PC-3 (cell line): ENCODE data around the gene KCNA4. TPM values are rescaled to one million over a fixed set of nuclear protein-coding genes. Genes with fewer than 3 reads are reported as not detected.

Experiments
- ATAC-seq: fragments of 200-7000 bp; cut with Tn5 transposase; 2 replicates; pipeline ENCODE4 v1.9.1; 2020; ENCODE audit warnings: mild to moderate bottlenecking, moderate library complexity
- BruUV-seq: library from RNA; stranded (reverse); fragments of 400-500 nt; replicated peaks from 2 replicates; lab custom pipeline; 2021; lab: Mats Ljungman, UMichigan
- CTCF ChIA-PET: fragments of 300-600 bp; sonication (Branson Sonifier 250); formaldehyde crosslinking; loops from one replicate; lab custom pipeline; 2022; ENCODE audit warnings: antibody characterized with exemption; lab: Charles Lee
- POLR2A ChIA-PET: fragments of 300-600 bp; sonication (Branson Sonifier 250); formaldehyde crosslinking; loops from one replicate; lab custom pipeline; 2022; ENCODE audit warnings: antibody characterized with exemption; ENCODE audit not compliant: unreplicated experiment; lab: Charles Lee
- DNase-seq: peaks from one replicate; pipeline ENCODE4 v3.0.0-alpha.2; 2015
- H2AFZ ChIP-seq: fragments of 300-600 bp; sonication (generic); 2 replicates; pipeline ENCODE4 v1.6.0; 2016; ENCODE audit warnings: antibody characterized with exemption, low read length
- H3F3A ChIP-seq: fragments of 300-600 bp; sonication (generic); one replicate; pipeline ENCODE4 v1.6.0; 2017; ENCODE audit warnings: antibody characterized with exemption, low read length, control low read depth, mild to moderate bottlenecking; ENCODE audit not compliant: unreplicated experiment
- H3K27ac ChIP-seq: fragments of 300-600 bp; sonication (generic); 2 replicates; pipeline ENCODE4 v1.5.1; 2016; ENCODE audit warnings: mild to moderate bottlenecking, low read length
- H3K27me3 ChIP-seq: fragments of 300-600 bp; sonication (generic); 2 replicates; pipeline ENCODE4 v1.6.1; 2016; ENCODE audit warnings: low read length, mixed read lengths
- H3K36me3 ChIP-seq: fragments of 300-600 bp; sonication (generic); 2 replicates; pipeline ENCODE4 v1.6.1; 2016; ENCODE audit warnings: low read depth, mixed run types, low read length, mixed read lengths
- H3K4me1 ChIP-seq: fragments of 300-600 bp; sonication (generic); 2 replicates; pipeline ENCODE4 v1.5.1; 2016; ENCODE audit warnings: low read length; ENCODE audit not compliant: insufficient read depth
- H3K4me2 ChIP-seq: fragments of 300-600 bp; sonication (generic); 2 replicates; pipeline ENCODE4 v1.6.0; 2016; ENCODE audit warnings: low read length
- H3K4me3 ChIP-seq: fragments of 300-600 bp; sonication (generic); 2 replicates; pipeline ENCODE4 v1.5.1; 2016; ENCODE audit warnings: mild to moderate bottlenecking, low read length, mixed read lengths
- H3K79me2 ChIP-seq: fragments of 300-600 bp; sonication (generic); 2 replicates; pipeline ENCODE4 v1.6.1; 2017; ENCODE audit warnings: low read length, mixed read lengths
- H3K9ac ChIP-seq: fragments of 300-600 bp; sonication (generic); 2 replicates; pipeline ENCODE4 v1.6.0; 2016; ENCODE audit warnings: mild to moderate bottlenecking, low read length
- H3K9me2 ChIP-seq: fragments of 300-600 bp; sonication (generic); replicated peaks from 2 replicates; pipeline ENCODE4 v1.6.1; 2016; ENCODE audit warnings: mixed run types, low read length, mixed read lengths
- H3K9me3 ChIP-seq: fragments of 300-600 bp; sonication (generic); 2 replicates; pipeline ENCODE4 v1.6.1; 2016; ENCODE audit warnings: low read length, mixed read lengths
- H4K20me1 ChIP-seq: fragments of 300-600 bp; sonication (generic); 2 replicates; pipeline ENCODE4 v1.6.1; 2016; ENCODE audit warnings: low read length, mixed read lengths
- EZH2 ChIP-seq: fragments of 300-600 bp; sonication (generic); IDR thresholded peaks from one replicate; pipeline ENCODE4 v1.6.1; 2017; ENCODE audit warnings: antibody characterized with exemption, mild to moderate bottlenecking, low read length; ENCODE audit not compliant: unreplicated experiment
- EZH2phosphoT487 ChIP-seq: fragments of 300-600 bp; sonication (generic); IDR thresholded peaks from 2 replicates; pipeline ENCODE4 v1.6.1; 2018; ENCODE audit warnings: mild to moderate bottlenecking, antibody characterized with exemption, low read length, borderline replicate concordance
- intact Hi-C: fragments of 100-400 bp; cut with micrococcal nuclease; formaldehyde crosslinking; loops from 2 replicates; pipeline ENCODE4 v1.9.0; 2023
- total RNA-seq: library from RNA; depleted of rRNA; stranded (reverse); fragments of >200 nt; gene quantifications from 2 replicates; pipeline ENCODE4 v1.2.3, GENCODE V29; 2014
- TF ChIP-seq, protein P1 (sequence below): fragments of 300-600 bp; sonication (generic); conservative IDR thresholded peaks from 2 replicates; pipeline ENCODE4 v1.5.1; 2017; ENCODE audit warnings: antibody characterized with exemption, low read depth, mild to moderate bottlenecking, low read length

Gene KCNA4
- total RNA-seq, 1 experiment from 2014 or later, result not detected

DNA sequence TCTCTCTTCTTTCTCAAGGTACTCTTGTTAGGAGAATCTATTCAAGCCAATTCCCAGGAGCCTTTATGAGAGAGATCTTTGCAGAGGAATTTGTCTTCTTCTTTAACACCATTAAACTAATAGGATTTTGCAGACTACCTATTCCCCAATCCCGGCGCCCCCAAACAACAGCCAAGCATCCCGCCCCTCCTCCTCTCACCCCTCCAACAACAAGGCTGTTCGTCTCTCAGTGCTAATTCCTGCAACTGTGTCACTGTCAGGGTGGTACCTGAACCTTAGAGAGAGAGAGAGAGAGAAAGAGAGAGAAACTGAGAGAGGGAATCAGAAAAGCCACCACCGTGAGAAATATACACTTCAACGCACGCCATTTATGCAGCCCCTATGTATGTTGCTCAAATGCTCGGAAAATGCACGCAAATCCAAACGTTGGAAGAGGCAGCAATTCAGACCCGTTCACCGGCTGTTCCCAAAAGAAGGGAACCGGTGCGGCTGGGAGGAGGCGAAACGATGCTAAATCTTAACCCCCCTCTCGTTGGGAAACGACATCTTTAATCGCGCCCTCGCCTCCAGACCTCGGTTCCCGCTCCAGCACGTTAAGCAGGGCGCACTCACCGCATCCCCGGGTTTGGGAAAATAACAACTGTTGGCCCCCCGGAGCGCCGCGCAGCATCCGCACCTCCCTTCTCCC lies 961 bp downstream of the KCNA4 start:
- TF ChIP-seq, protein P1, sequence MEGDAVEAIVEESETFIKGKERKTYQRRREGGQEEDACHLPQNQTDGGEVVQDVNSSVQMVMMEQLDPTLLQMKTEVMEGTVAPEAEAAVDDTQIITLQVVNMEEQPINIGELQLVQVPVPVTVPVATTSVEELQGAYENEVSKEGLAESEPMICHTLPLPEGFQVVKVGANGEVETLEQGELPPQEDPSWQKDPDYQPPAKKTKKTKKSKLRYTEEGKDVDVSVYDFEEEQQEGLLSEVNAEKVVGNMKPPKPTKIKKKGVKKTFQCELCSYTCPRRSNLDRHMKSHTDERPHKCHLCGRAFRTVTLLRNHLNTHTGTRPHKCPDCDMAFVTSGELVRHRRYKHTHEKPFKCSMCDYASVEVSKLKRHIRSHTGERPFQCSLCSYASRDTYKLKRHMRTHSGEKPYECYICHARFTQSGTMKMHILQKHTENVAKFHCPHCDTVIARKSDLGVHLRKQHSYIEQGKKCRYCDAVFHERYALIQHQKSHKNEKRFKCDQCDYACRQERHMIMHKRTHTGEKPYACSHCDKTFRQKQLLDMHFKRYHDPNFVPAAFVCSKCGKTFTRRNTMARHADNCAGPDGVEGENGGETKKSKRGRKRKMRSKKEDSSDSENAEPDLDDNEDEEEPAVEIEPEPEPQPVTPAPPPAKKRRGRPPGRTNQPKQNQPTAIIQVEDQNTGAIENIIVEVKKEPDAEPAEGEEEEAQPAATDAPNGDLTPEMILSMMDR, result no peak
- no peak for TF ChIP-seq EZH2
- TF ChIP-seq EZH2phosphoT487, result no peak

DNA sequence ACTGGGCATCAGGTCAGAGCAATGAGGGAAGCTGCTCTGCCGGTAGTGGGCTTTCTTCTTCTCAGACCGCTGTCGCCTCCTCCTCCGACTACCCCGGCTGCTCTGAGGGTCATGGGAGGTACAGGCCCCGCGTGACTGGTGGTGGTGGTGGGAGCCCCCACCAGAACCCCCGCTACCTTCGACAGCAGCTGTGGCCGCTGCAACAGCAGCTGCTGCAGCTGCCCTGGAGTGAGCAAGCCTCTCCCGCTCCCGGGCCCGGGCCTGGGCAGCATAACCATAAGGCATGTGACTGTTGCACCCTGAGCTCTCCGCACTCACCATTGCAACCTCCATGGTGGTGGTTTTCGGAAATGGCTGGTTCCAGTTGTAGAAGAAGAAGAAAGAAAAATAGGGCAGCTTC lies 4.5 kb downstream of the KCNA4 start:
- H3K27me3 ChIP-seq, result 0 out of 2 replicates have a peak, but pooled peaks cover under 1% of the 10 kb centered on the region
- no peaks in the 10 kb centered on the region for H3F3A ChIP-seq
- ATAC-seq (no peak), DNase-seq (no peak)
- no peak overlapping the region for H3K4me2 ChIP-seq
- no peak overlapping the region for H3K9ac ChIP-seq
- no peaks in the 10 kb centered on the region for H3K79me2 ChIP-seq
- TF ChIP-seq EZH2 (no peak), EZH2phosphoT487 (no peak)
- TF ChIP-seq, protein P1, result no peak
- no peak overlapping the region for H3K4me3 ChIP-seq
- intact Hi-C loops, result no loop called here
- no peaks in the 10 kb centered on the region for H3K36me3 ChIP-seq
- no peaks in the 10 kb centered on the region for H3K9me2 ChIP-seq
- H3K4me1 ChIP-seq, result no peaks in the 10 kb centered on the region
- ChIA-PET CTCF (no interaction called here), POLR2A (no interaction called here)
- H4K20me1 ChIP-seq, result no peaks in the 10 kb centered on the region
- H3K9me3 ChIP-seq, result no peaks in the 10 kb centered on the region
- no peak overlapping the region for H3K27ac ChIP-seq
- BruUV-seq, result no TSS peak
- no peak overlapping the region for H2AFZ ChIP-seq

More for the DNA sequence above, 961 bp downstream of the KCNA4 start:
- intact Hi-C loops, result no loop called here
- CTCF ChIA-PET, result no interaction called here
- Histone ChIP-seq H3F3A (no peaks in the 10 kb centered on the region), H4K20me1 (no peaks in the 10 kb centered on the region), H3K79me2 (no peaks in the 10 kb centered on the region), H3K36me3 (no peaks in the 10 kb centered on the region), H3K27me3 (0 out of 2 replicates have a peak, but pooled peaks cover 6% of the 10 kb centered on the region), H3K27ac (no peak overlapping the region), H3K4me2 (no peak overlapping the region), H3K9me2 (no peaks in the 10 kb centered on the region), H3K4me3 (no peak overlapping the region), H3K9ac (no peak overlapping the region), H2AFZ (no peak overlapping the region), H3K4me1 (no peaks in the 10 kb centered on the region), H3K9me3 (no peaks in the 10 kb centered on the region)
- POLR2A ChIA-PET, result no interaction called here
- ATAC-seq (no peak), DNase-seq (no peak)
- BruUV-seq, result no TSS peak

DNA sequence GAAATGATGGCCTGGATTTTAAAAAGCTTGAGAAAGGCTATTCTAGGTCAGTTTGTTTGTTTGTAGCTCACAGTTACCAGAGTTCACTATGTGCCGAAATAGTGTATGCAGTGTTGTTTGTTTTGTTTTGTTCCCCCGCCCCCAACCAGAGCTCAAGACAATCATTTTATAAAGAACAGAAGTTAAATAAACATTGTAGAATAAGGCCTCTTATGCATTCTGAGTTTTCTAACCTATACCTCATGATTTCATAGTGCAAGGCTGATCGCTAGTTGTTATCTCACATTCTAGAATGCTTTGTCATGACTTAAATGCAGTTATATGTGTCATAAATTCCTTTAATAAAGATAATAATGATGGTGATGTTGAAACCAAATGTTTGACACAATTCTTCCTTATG lies 7.8 kb downstream of the KCNA4 start:
- Histone ChIP-seq H3K9me3 (no peaks in the 10 kb centered on the region), H3K36me3 (no peaks in the 10 kb centered on the region), H3K9me2 (no peaks in the 10 kb centered on the region), H3F3A (no peaks in the 10 kb centered on the region), H4K20me1 (no peaks in the 10 kb centered on the region), H3K27me3 (no peaks in the 10 kb centered on the region), H3K4me3 (no peak overlapping the region), H2AFZ (no peak overlapping the region), H3K4me1 (no peaks in the 10 kb centered on the region), H3K9ac (no peak overlapping the region), H3K79me2 (no peaks in the 10 kb centered on the region), H3K4me2 (no peak overlapping the region), H3K27ac (no peak overlapping the region)
- no peak for TF ChIP-seq EZH2phosphoT487
- no peak for TF ChIP-seq EZH2
- TF ChIP-seq, protein P1, result no peak
- ChIA-PET POLR2A (no interaction called here), CTCF (no interaction called here)
- no TSS peak for BruUV-seq
- DNase-seq, result no peak
- intact Hi-C loops, result no loop called here
- ATAC-seq, result no peak
